ENCODE results near the gene GCLC. TPM values are rescaled to one million over a fixed set of nuclear protein-coding genes. Genes with fewer than 3 reads are reported as not detected.
"Not testable (repeated sequence)": the region's sequence is repeated elsewhere in the genome, so short reads cannot be mapped to it uniquely, and the experiment has no call there.

Gene GCLC
- total and polyA plus RNA-seq, 4 donors: 13.2 to 40.0 (median 22.9) TPM

- Histone ChIP-seq H3K9ac (ENCODE audit: insufficient read depth in 1 of 2, low read length in 2 of 2) (no peak overlapping the region), H3K4me3 (no peak overlapping the region), H3K27ac (ENCODE audit: low read depth in 1 of 2, low read length in 1 of 2) (no peak overlapping the region), H3K36me3 (ENCODE audit: control insufficient read depth in 4 of 4, insufficient read depth in 4 of 4, low read length in 4 of 4) (no peaks in the 10 kb centered on the region), H3K4me1 (ENCODE audit: control insufficient read depth in 5 of 5, insufficient read depth in 5 of 5, low read length in 5 of 5) (no peaks in the 10 kb centered on the region), H3K27me3 (ENCODE audit: control insufficient read depth in 3 of 3, insufficient read depth in 3 of 3, low read length in 2 of 3) (no peaks in the 10 kb centered on the region), H3K9me3 (ENCODE audit: control insufficient read depth in 4 of 4, insufficient read depth in 3 of 4, low read length in 3 of 4) (peaks cover 0 to 3% (median 0%) of the 10 kb centered on the region in 4 donors)
- ATAC-seq (ENCODE audit: insufficient read depth, low FRiP score) (no peak), DNase-seq (no peak)
- WGBS, 2 donors: 76 to 86% methylated on average over 2 of the region's 2 CpGs
- TF ChIP-seq CTCF (IDR thresholded peaks at IDR 0.05; ENCODE audit: control extremely low read depth, extremely low read depth): no peak
These were observed 12.2 kb upstream of the GCLC start for GRCh38 chr6:53556986-53557715.

GRCh38 chr6:53553600-53553999 is 8.7 kb upstream of the GCLC start:
- DNase-seq; H3K27me3 ChIP-seq (ENCODE audit: control insufficient read depth in 3 of 3, insufficient read depth in 3 of 3, low read length in 2 of 3); ATAC-seq (ENCODE audit: insufficient read depth, low FRiP score); H3K27ac ChIP-seq (ENCODE audit: low read depth in 1 of 2, low read length in 1 of 2); H3K9me3 ChIP-seq (ENCODE audit: control insufficient read depth in 4 of 4, insufficient read depth in 3 of 4, low read length in 3 of 4); H3K36me3 ChIP-seq (ENCODE audit: control insufficient read depth in 4 of 4, insufficient read depth in 4 of 4, low read length in 4 of 4); H3K9ac ChIP-seq (ENCODE audit: insufficient read depth in 1 of 2, low read length in 2 of 2); H3K4me1 ChIP-seq (ENCODE audit: control insufficient read depth in 5 of 5, insufficient read depth in 5 of 5, low read length in 5 of 5); H3K4me3 ChIP-seq: not testable (repeated sequence)
- 89 to 94% methylated on average over 3 of the region's 3 CpGs for WGBS, 2 donors

DNA sequence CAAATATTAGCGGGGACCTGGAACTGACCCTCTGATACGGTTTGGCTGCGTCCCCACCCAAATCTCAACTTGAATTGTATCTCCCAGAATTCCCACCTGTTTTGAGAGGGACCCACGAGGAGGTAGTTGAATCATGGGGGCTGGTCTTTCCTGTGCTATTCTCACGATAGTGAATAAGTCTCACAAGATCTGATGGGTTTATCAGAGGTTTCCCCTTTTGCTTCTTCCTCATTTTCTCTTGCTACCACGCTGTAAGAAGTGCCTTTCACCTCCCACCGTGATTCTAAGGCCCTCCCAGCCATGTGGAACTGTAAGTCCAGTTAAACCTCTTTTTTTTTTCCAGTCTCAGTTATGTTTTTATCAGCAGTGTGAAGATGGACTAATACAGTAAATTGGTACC is 6.8 kb upstream of the GCLC start:
- H3K9ac ChIP-seq (ENCODE audit: insufficient read depth in 1 of 2, low read length in 2 of 2); H3K27me3 ChIP-seq (ENCODE audit: control insufficient read depth in 3 of 3, insufficient read depth in 3 of 3, low read length in 2 of 3); DNase-seq; ATAC-seq (ENCODE audit: insufficient read depth, low FRiP score); H3K27ac ChIP-seq (ENCODE audit: low read depth in 1 of 2, low read length in 1 of 2); H3K36me3 ChIP-seq (ENCODE audit: control insufficient read depth in 4 of 4, insufficient read depth in 4 of 4, low read length in 4 of 4); H3K4me3 ChIP-seq; H3K9me3 ChIP-seq (ENCODE audit: control insufficient read depth in 4 of 4, insufficient read depth in 3 of 4, low read length in 3 of 4): not testable (repeated sequence)
- 55 to 76% methylated on average over 7 of the region's 7 CpGs for WGBS, 2 donors
- H3K4me1 ChIP-seq (ENCODE audit: control insufficient read depth in 5 of 5, insufficient read depth in 5 of 5, low read length in 5 of 5): peaks cover 0 to 15% (median 4%) of the 10 kb centered on the region in 5 donors

- DNase-seq (peak; percentile 97 to 98 (median 97)), ATAC-seq (ENCODE audit: insufficient read depth, low FRiP score) (peak; percentile 92)
- peaks cover 7 to 21% (median 14%) of the 10 kb centered on the region in 5 donors for H3K4me1 ChIP-seq (ENCODE audit: control insufficient read depth in 5 of 5, insufficient read depth in 5 of 5, low read length in 5 of 5)
- H3K4me3 ChIP-seq: peak overlapping the region; percentile 36
- H3K27me3 ChIP-seq (ENCODE audit: control insufficient read depth in 3 of 3, insufficient read depth in 3 of 3, low read length in 2 of 3): peaks cover 0 to 3% (median 0%) of the 10 kb centered on the region in 3 donors
- peaks cover 0 to 3% (median 0%) of the 10 kb centered on the region in 4 donors for H3K9me3 ChIP-seq (ENCODE audit: control insufficient read depth in 4 of 4, insufficient read depth in 3 of 4, low read length in 3 of 4)
- no peaks in the 10 kb centered on the region for H3K36me3 ChIP-seq (ENCODE audit: control insufficient read depth in 4 of 4, insufficient read depth in 4 of 4, low read length in 4 of 4)
- peak overlapping the region; percentile 73 to 89 for H3K27ac ChIP-seq (ENCODE audit: low read depth in 1 of 2, low read length in 1 of 2)
- WGBS, 2 donors: 2% methylated on average over 55 to 57 of the region's 57 CpGs
- H3K9ac ChIP-seq (ENCODE audit: insufficient read depth in 1 of 2, low read length in 2 of 2): peak overlapping the region; percentile 41 to 85
- no peak for TF ChIP-seq CTCF (IDR thresholded peaks at IDR 0.05; ENCODE audit: control extremely low read depth, extremely low read depth)
These were observed 3.1 kb upstream of the GCLC start for GRCh38 chr6:53547811-53548496.
